OCI-LY3 (cell line): ENCODE data around the gene AGBL5.
A peak's percentile ranks its signal among the peaks of the same experiment; 100 is the strongest.

Experiments
- H2AFZ ChIP-seq: fragments of 200-600, 300-600 bp; shearing (Covaris generic); 2 replicates; pipeline ENCODE4 v1.6.0; 2014; ENCODE audit warnings: antibody characterized with exemption, low read depth, low read length
- H3K27ac ChIP-seq: fragments of 200-600, 300-600 bp; sonication (generic); 2 replicates; pipeline ENCODE4 v1.5.1; 2014; ENCODE audit warnings: mild to moderate bottlenecking, low read length, moderate library complexity, mixed read lengths
- H3K27me3 ChIP-seq: fragments of 200-600, 300-600 bp; sonication (generic); 2 replicates; pipeline ENCODE4 v1.6.1; 2014; ENCODE audit warnings: low read depth, low read length, mixed read lengths
- H3K36me3 ChIP-seq: fragments of 200-600, 300-600 bp; sonication (generic); replicated peaks from 2 replicates; pipeline ENCODE3; 2014; ENCODE audit warnings: low read depth, low read length, mixed read lengths
- H3K4me1 ChIP-seq: fragments of 300-600, 200-600 bp; sonication (generic); 2 replicates; pipeline ENCODE4 v1.6.1; 2014; ENCODE audit warnings: low read length, mixed read lengths
- H3K4me2 ChIP-seq: fragments of 200-600, 300-600 bp; sonication (generic); 2 replicates; pipeline ENCODE4 v1.6.1; 2014; ENCODE audit warnings: low read length, mixed read lengths
- H3K4me3 ChIP-seq: fragments of 300-600, 200-600 bp; sonication (generic); 2 replicates; pipeline ENCODE4 v1.5.1; 2014; ENCODE audit warnings: antibody characterized with exemption, mild to moderate bottlenecking, low read length, moderate library complexity
- H3K79me2 ChIP-seq: fragments of 300-600, 200-600 bp; shearing (Covaris generic); 2 replicates; pipeline ENCODE4 v1.6.1; 2014; ENCODE audit warnings: mild to moderate bottlenecking, low read length, mixed read lengths
- H3K9ac ChIP-seq: fragments of 300-600, 200-600 bp; shearing (Covaris generic); 2 replicates; pipeline ENCODE4 v1.6.0; 2014; ENCODE audit warnings: mild to moderate bottlenecking, low read length, moderate library complexity
- H3K9me3 ChIP-seq: fragments of 200-600, 300-600 bp; shearing (Covaris generic); 2 replicates; pipeline ENCODE4 v1.6.1; 2014; ENCODE audit warnings: low read length, mixed read lengths; ENCODE audit not compliant: insufficient read depth
- H4K20me1 ChIP-seq: fragments of 200-600, 300-600 bp; sonication (generic); 2 replicates; pipeline ENCODE4 v1.6.1; 2016; ENCODE audit warnings: low read length, mixed read lengths; ENCODE audit not compliant: insufficient read depth
- CTCF ChIP-seq: fragments of 200-600, 300-600 bp; sonication (generic); IDR thresholded peaks from 2 replicates; pipeline ENCODE4 v1.5.1; 2014; ENCODE audit warnings: antibody characterized with exemption, low read length, low read depth
- EZH2phosphoT487 ChIP-seq: fragments of 200-600 bp; shearing (Covaris generic); IDR thresholded peaks from 2 replicates; pipeline ENCODE4 v1.6.1; 2018; ENCODE audit warnings: antibody characterized with exemption, mixed run types, low read depth

Gene AGBL5

GRCh38 chr2:27069961-27070618, 18.6 kb downstream of the AGBL5 start:
- peak overlapping the region; percentile 98 for H3K4me3 ChIP-seq
- peak overlapping the region; percentile 95 for H3K4me2 ChIP-seq
- peak overlapping the region; percentile 93; the same call in 1 of the 2 replicates for H3K9ac ChIP-seq
- H3K36me3 ChIP-seq, result peaks cover 37% of the 10 kb centered on the region
- no peaks in the 10 kb centered on the region for H3K9me3 ChIP-seq
- H3K27me3 ChIP-seq, result no peaks in the 10 kb centered on the region
- peaks cover 18% of the 10 kb centered on the region for H3K4me1 ChIP-seq
- no peaks in the 10 kb centered on the region for H4K20me1 ChIP-seq
- H3K79me2 ChIP-seq, result peaks cover 31% of the 10 kb centered on the region
- no peak overlapping the region for H3K27ac ChIP-seq
- H2AFZ ChIP-seq, result no peak overlapping the region
- TF ChIP-seq EZH2phosphoT487, result no peak
- no peak for TF ChIP-seq CTCF

- Histone ChIP-seq H3K4me2 (peak overlapping the region; percentile 95), H3K27me3 (no peaks in the 10 kb centered on the region), H3K4me3 (peak overlapping the region; percentile 98), H2AFZ (peak overlapping the region; percentile 68; the same call in 1 of the 2 replicates), H3K27ac (peak overlapping the region; percentile 50), H3K9ac (peak overlapping the region; percentile 93), H3K9me3 (no peaks in the 10 kb centered on the region), H4K20me1 (no peaks in the 10 kb centered on the region), H3K36me3 (peaks cover 31% of the 10 kb centered on the region), H3K79me2 (peaks cover 31% of the 10 kb centered on the region), H3K4me1 (peaks cover 18% of the 10 kb centered on the region)
- TF ChIP-seq CTCF, result no peak
- no peak for TF ChIP-seq EZH2phosphoT487
Observed at GRCh38 chr2:27070653-27071276, 19.3 kb downstream of the AGBL5 start.

GRCh38 chr2:27071277-27071989, 20.0 kb downstream of the AGBL5 start, which contains the start of gene OST4:
Gene OST4, minus strand, starts transcription at chr2:27071654.
- Histone ChIP-seq H3K4me2 (peak within 1 kb of the TSS; percentile 95), H4K20me1 (no peaks in the 10 kb centered on the region), H3K27me3 (peaks cover 3% of the 10 kb centered on the region; the same call in 1 of the 2 replicates), H3K36me3 (peaks cover 31% of the 10 kb centered on the region), H3K4me3 (peak within 1 kb of the TSS; percentile 98), H3K79me2 (peaks cover 31% of the 10 kb centered on the region), H3K4me1 (peaks cover 18% of the 10 kb centered on the region), H2AFZ (peak within 1 kb of the TSS; percentile 84), H3K9me3 (no peaks in the 10 kb centered on the region), H3K27ac (peak within 1 kb of the TSS; percentile 55), H3K9ac (peak within 1 kb of the TSS; percentile 93)
- no peak for TF ChIP-seq EZH2phosphoT487
- TF ChIP-seq CTCF, result no peak
